Measurements from ENCODE around the gene CSNK1G2.

GRCh38 chr19:2011169-2011568, 70.2 kb downstream of the CSNK1G2 start:
- TF ChIP-seq SUZ12 (IDR thresholded peaks at IDR 0.05; ENCODE audit: extremely low read depth, insufficient read depth, insufficient read length) (no peak), YY1 (IDR thresholded peaks at IDR 0.05; ENCODE audit: insufficient read depth, insufficient read length) (no peak)
